ENCODE data around the gene SMIM10L1.

The SMIM10L1 gene

GRCh38 chr12:11209113-11209512 is 38.1 kb downstream of the SMIM10L1 start:
- H3K9me3 ChIP-seq = peaks cover 0 to 2% (median 0%) of the 10 kb centered on the region in 3 donors
- DNase-seq = no peak
- H3K27ac ChIP-seq = no peak overlapping the region
- intact Hi-C loops (cut with DNase I; ENCODE audit: low total_unique reads) = no loop called here
- no peaks in the 10 kb centered on the region for H3K36me3 ChIP-seq
- no peak overlapping the region for H3K4me3 ChIP-seq
- no peaks in the 10 kb centered on the region for H3K27me3 ChIP-seq
- no peak for TF ChIP-seq CTCF (IDR thresholded peaks at IDR 0.05)
- peaks cover 0 to 7% (median 0%) of the 10 kb centered on the region in 4 donors for H3K4me1 ChIP-seq
